GM18861 (cell line): Measurements from ENCODE around the gene COBLL1.

ENCODE experiments used
- ATAC-seq: cut with Tn5 transposase; IDR thresholded peaks from one replicate; pipeline ENCODE4 v1.9.1; 2021; ENCODE audit not compliant: unreplicated experiment

The COBLL1 gene

GRCh38 chr2:164821338-164821737 is 20.3 kb downstream of the COBLL1 start:
- ATAC-seq = no peak

GRCh38 chr2:164818149-164819136 is 23.2 kb downstream of the COBLL1 start:
- no peak for ATAC-seq

GRCh38 chr2:164816900-164817299 is 24.7 kb downstream of the COBLL1 start:
- ATAC-seq = no peak

GRCh38 chr2:164816046-164816445 is 25.6 kb downstream of the COBLL1 start:
- no peak for ATAC-seq

- no peak for ATAC-seq
These were observed 26.4 kb downstream of the COBLL1 start for GRCh38 chr2:164815071-164815793.

- no peak for ATAC-seq
These were observed 28.1 kb downstream of the COBLL1 start for GRCh38 chr2:164813535-164813934.

GRCh38 chr2:164812378-164812777 is 29.2 kb downstream of the COBLL1 start:
- ATAC-seq = no peak

- no peak for ATAC-seq
These were observed 29.8 kb downstream of the COBLL1 start for GRCh38 chr2:164811819-164812218.

- ATAC-seq = no peak
These were observed 30.8 kb downstream of the COBLL1 start for GRCh38 chr2:164810843-164811242.

- no peak for ATAC-seq
These were observed 32.8 kb downstream of the COBLL1 start for GRCh38 chr2:164808776-164809175.

GRCh38 chr2:164803776-164804466 is 37.7 kb downstream of the COBLL1 start:
- no peak for ATAC-seq

- no peak for ATAC-seq
These were observed 39.4 kb downstream of the COBLL1 start for GRCh38 chr2:164802095-164802707.

GRCh38 chr2:164800572-164800971 is 41.1 kb downstream of the COBLL1 start:
- no peak for ATAC-seq

GRCh38 chr2:164797627-164798026 is 44.0 kb downstream of the COBLL1 start:
- ATAC-seq = no peak

GRCh38 chr2:164796999-164797398 is 44.6 kb downstream of the COBLL1 start:
- no peak for ATAC-seq

- ATAC-seq = no peak
These were observed 47.0 kb downstream of the COBLL1 start for GRCh38 chr2:164794432-164795231.

GRCh38 chr2:164794016-164794415 is 47.6 kb downstream of the COBLL1 start:
- ATAC-seq = no peak

GRCh38 chr2:164793529-164793928 is 48.1 kb downstream of the COBLL1 start:
- no peak for ATAC-seq

GRCh38 chr2:164792316-164793170 is 49.1 kb downstream of the COBLL1 start:
- ATAC-seq = no peak
